H1 (cell line): ENCODE results near the gene C5orf34. TPM values are rescaled to one million over a fixed set of nuclear protein-coding genes. Genes with fewer than 3 reads are reported as not detected.

Experiments
- CTCF ChIA-PET: fragments of 300-600 bp; sonication (Branson Sonifier 250); formaldehyde crosslinking; loops from one replicate; lab custom pipeline; 2021; ENCODE audit not compliant: partially characterized antibody; lab: Charles Lee
- POLR2A ChIA-PET: fragments of 300-600 bp; sonication (Branson Sonifier 250); formaldehyde crosslinking; loops from one replicate; lab custom pipeline; 2021; ENCODE audit warnings: inconsistent platforms; ENCODE audit not compliant: partially characterized antibody; lab: Charles Lee
- DNase-seq, 2 experiments: peaks; one replicate each; pipeline versions ENCODE4 v3.0.0 to v3.0.0-alpha.2; 2010 to 2022; ENCODE audit warnings: low spot score in 2 of 2, low read depth in 1 of 2, mixed read lengths in 1 of 2
- FAIRE-seq: peaks from 2 replicates; lab custom pipeline; 2011; peaks lifted over from hg19 to GRCh38; lab: Jason Lieb, UNC
- H2AFZ ChIP-seq: 2 replicates; pipeline ENCODE4 v1.8.1; 2012; ENCODE audit warnings: low read length, inconsistent platforms
- H2AK5ac ChIP-seq: 2 replicates; pipeline ENCODE4 v1.6.1; 2013; ENCODE audit warnings: low read depth, low read length
- H2BK120ac ChIP-seq: replicated peaks from 2 replicates; pipeline ENCODE3; 2013; ENCODE audit warnings: low read depth, low read length, inconsistent platforms
- H2BK12ac ChIP-seq: 2 replicates; pipeline ENCODE4 v1.6.1; 2013; ENCODE audit warnings: low read depth, low read length
- H2BK15ac ChIP-seq: 2 replicates; pipeline ENCODE4 v1.6.1; 2013; ENCODE audit warnings: low read length
- H2BK20ac ChIP-seq: 2 replicates; pipeline ENCODE4 v1.6.1; 2013; ENCODE audit warnings: low read length
- H2BK5ac ChIP-seq: 2 replicates; pipeline ENCODE4 v1.6.1; 2013; ENCODE audit warnings: low read depth, low read length
- H3K14ac ChIP-seq: 2 replicates; pipeline ENCODE4 v1.6.1; 2013; ENCODE audit warnings: inconsistent platforms; ENCODE audit not compliant: insufficient read length
- H3K18ac ChIP-seq: 2 replicates; pipeline ENCODE4 v1.6.1; 2013; ENCODE audit warnings: low read length; ENCODE audit errors: extremely low read depth
- H3K23ac ChIP-seq: 2 replicates; pipeline ENCODE4 v1.6.1; 2013; ENCODE audit warnings: inconsistent platforms; ENCODE audit not compliant: insufficient read length
- H3K23me2 ChIP-seq: 2 replicates; pipeline ENCODE4 v1.6.1; 2013; ENCODE audit warnings: low read depth, low read length
- H3K27ac ChIP-seq: 2 replicates; pipeline ENCODE4 v1.6.1; 2011; ENCODE audit warnings: low read depth, low read length, inconsistent platforms
- H3K27me3 ChIP-seq, 4 experiments: replicated peaks in 1 of 4; 1 replicate in 1 of 4; 2 replicates in 3 of 4; pipeline versions ENCODE4 v1.6.1 to v1.8.1; 2011 to 2013; ENCODE audit warnings: low read length in 3 of 4, mild to moderate bottlenecking in 3 of 4, inconsistent platforms in 2 of 4, mixed read lengths in 2 of 4, moderate library complexity in 1 of 4; ENCODE audit not compliant: control insufficient read depth in 3 of 4, insufficient read depth in 3 of 4; ENCODE audit errors: extremely low read depth in 1 of 4
- H3K36me3 ChIP-seq, 4 experiments: 2 replicates each; pipeline versions ENCODE4 v1.6.1 to v1.8.1; 2011 to 2013; ENCODE audit warnings: mild to moderate bottlenecking in 4 of 4, low read length in 3 of 4, moderate library complexity in 2 of 4, control low read depth in 1 of 4, inconsistent platforms in 1 of 4; ENCODE audit not compliant: insufficient read depth in 4 of 4, control insufficient read depth in 2 of 4
- H3K4ac ChIP-seq: replicated peaks from 2 replicates; pipeline ENCODE3; 2013; ENCODE audit warnings: low read length, low read depth, mixed read lengths, inconsistent platforms; ENCODE audit not compliant: insufficient read length
- H3K4me1 ChIP-seq, 4 experiments: replicated peaks in 1 of 4; 1 replicate in 1 of 4; 2 replicates in 3 of 4; pipeline versions ENCODE4 v1.6.1 to v1.8.1; 2011 to 2013; ENCODE audit warnings: low read length in 3 of 4, inconsistent platforms in 2 of 4, mixed read lengths in 1 of 4; ENCODE audit not compliant: insufficient read depth in 4 of 4, control insufficient read depth in 3 of 4
- H3K4me2 ChIP-seq, 2 experiments: 2 replicates each; pipeline versions ENCODE4 v1.6.1 to v1.8.1; 2011 to 2013; ENCODE audit warnings: low read depth in 2 of 2, low read length in 2 of 2, control low read depth in 1 of 2, inconsistent platforms in 1 of 2, mild to moderate bottlenecking in 1 of 2; ENCODE audit not compliant: insufficient read depth in 1 of 2
- H3K4me3 ChIP-seq, 4 experiments: fragments of 200-600, 300-600 bp in 1 of 4; sonication (generic), shearing (Covaris generic), sonication (Bioruptor Twin) in 1 of 4; 2 replicates each; pipeline versions ENCODE4 v1.5.1 to v1.8.1; 2011 to 2016; ENCODE audit warnings: low read length in 4 of 4, low read depth in 3 of 4, control low read depth in 2 of 4, inconsistent platforms in 2 of 4, mild to moderate bottlenecking in 2 of 4, mixed read lengths in 1 of 4, moderate library complexity in 1 of 4; ENCODE audit not compliant: insufficient read depth in 2 of 4; ENCODE audit errors: extremely low read depth in 1 of 4
- H3K56ac ChIP-seq: replicated peaks from 2 replicates; pipeline ENCODE3; 2013; ENCODE audit warnings: low read depth, mild to moderate bottlenecking, mixed read lengths, low read length, inconsistent platforms; ENCODE audit not compliant: insufficient read length
- H3K79me1 ChIP-seq: 2 replicates; pipeline ENCODE4 v1.6.1; 2013; ENCODE audit warnings: low read depth, low read length, control low read depth
- H3K79me2 ChIP-seq, 2 experiments: 2 replicates each; pipeline versions ENCODE4 v1.6.1 to v1.8.1; 2012 to 2013; ENCODE audit warnings: low read length in 2 of 2, mild to moderate bottlenecking in 2 of 2, inconsistent platforms in 1 of 2; ENCODE audit not compliant: insufficient read depth in 2 of 2, control insufficient read depth in 1 of 2
- H3K9ac ChIP-seq, 4 experiments: replicated peaks in 1 of 4; 1 replicate in 1 of 4; 2 replicates in 3 of 4; pipeline versions ENCODE4 v1.6.1 to v1.8.1; 2011 to 2013; ENCODE audit warnings: low read depth in 3 of 4, low read length in 3 of 4, control low read depth in 2 of 4, mild to moderate bottlenecking in 2 of 4, moderate library complexity in 2 of 4, inconsistent platforms in 1 of 4; ENCODE audit errors: extremely low read depth in 1 of 4
- H3K9me3 ChIP-seq, 2 experiments: 2 replicates each; pipeline versions ENCODE4 v1.6.1 to v1.8.1; 2012 to 2013; ENCODE audit warnings: mild to moderate bottlenecking in 2 of 2, moderate library complexity in 2 of 2, control low read depth in 1 of 2, inconsistent platforms in 1 of 2, low read depth in 1 of 2, low read length in 1 of 2, mixed read lengths in 1 of 2; ENCODE audit not compliant: insufficient read depth in 2 of 2
- H4K20me1 ChIP-seq, 2 experiments: replicated peaks in 1 of 2; 2 replicates each; pipeline versions ENCODE3 to v1.8.1; 2011 to 2013; ENCODE audit warnings: inconsistent platforms in 2 of 2, low read length in 2 of 2, mild to moderate bottlenecking in 1 of 2; ENCODE audit not compliant: insufficient read depth in 2 of 2, control insufficient read depth in 1 of 2
- H4K5ac ChIP-seq: 2 replicates; pipeline ENCODE4 v1.6.1; 2013; ENCODE audit warnings: low read length, low read depth, mixed read lengths, inconsistent platforms; ENCODE audit not compliant: insufficient read length
- H4K8ac ChIP-seq: 2 replicates; pipeline ENCODE4 v1.8.0; 2013; ENCODE audit warnings: mild to moderate bottlenecking, moderate library complexity, low read length, inconsistent platforms; ENCODE audit not compliant: insufficient read depth; ENCODE audit errors: extremely low read depth
- H4K91ac ChIP-seq: replicated peaks from 2 replicates; pipeline ENCODE3; 2013; ENCODE audit warnings: low read length, mixed read lengths, inconsistent platforms; ENCODE audit not compliant: insufficient read length
- WGBS, 2 experiments: shearing (Covaris generic) in 1 of 2; methylation state at CpG; one replicate each; pipeline versions ENCODE4 v1.1.6 to v1.1.7; 2013 to 2015; ENCODE audit warnings: low lambda C conversion rate in 2 of 2, mixed read lengths in 2 of 2, inconsistent platforms in 1 of 2, low coverage in 1 of 2, missing lambda C conversion rate in 1 of 2; ENCODE audit not compliant: insufficient replicate concordance in 2 of 2, insufficient coverage in 1 of 2, insufficient read length in 1 of 2; ENCODE audit errors: extremely low coverage in 1 of 2, missing lambda C conversion rate in 1 of 2; 5-methylcytosine and 5-hydroxymethylcytosine counted together
- polyA plus RNA-seq, 7 experiments: library from polyadenylated mRNA; depleted of rRNA in 3 of 7; stranded (reverse) in 5 of 7; unstranded in 2 of 7; fragments of >200 nt in 5 of 7; fragments of 200-250 nt in 2 of 7; gene quantifications; 1 replicate in 5 of 7; 2 replicates in 1 of 7; 4 replicates in 1 of 7; pipeline versions ENCODE4 v1.2.1 to v1.2.3, GENCODE V29; 2011 to 2013; ENCODE audit warnings: missing spikeins in 2 of 7, mixed read lengths in 2 of 7
- total RNA-seq: library from RNA; stranded (reverse); fragmentation: NEBNext Ultra II Directional; extraction: Animal tissue kit (Norgen Biotek cat#: 25700); gene quantifications from 2 replicates; pipeline ENCODE4 v1.2.1, GENCODE V29; 2021

Gene C5orf34
- total and polyA plus RNA-seq, 2 of the 8 experiments (the other 6 are each of a cell fraction or from before 2014, with no cell fraction given), result 6.8 to 8.6 TPM

DNA sequence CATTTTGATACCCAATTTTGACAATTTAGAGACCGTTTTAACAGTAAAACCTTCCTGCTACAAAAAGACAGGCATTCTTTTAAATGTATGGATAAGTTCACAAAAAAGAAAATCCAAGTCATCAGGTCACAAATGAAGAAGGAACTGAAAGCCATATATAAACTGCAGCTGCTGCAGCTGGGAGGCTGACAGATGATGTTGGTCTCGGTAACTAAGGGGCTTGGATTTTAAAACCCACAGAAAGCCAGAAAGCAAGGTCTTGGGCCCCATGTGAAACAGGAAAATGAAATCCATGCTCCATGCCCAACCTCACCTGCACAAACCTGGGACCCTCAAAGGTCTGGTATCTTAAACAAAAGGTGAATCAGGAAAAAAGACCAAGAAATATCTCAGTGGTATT lies 15.7 kb upstream of the C5orf34 start:
- H2BK5ac ChIP-seq, result no peak overlapping the region
- H3K23me2 ChIP-seq, result no peaks in the 10 kb centered on the region
- DNase-seq, result no peak
- no peaks in the 10 kb centered on the region for H3K9me3 ChIP-seq
- no peak overlapping the region for H3K18ac ChIP-seq
- FAIRE-seq, result no peak
- no peak overlapping the region for H2BK20ac ChIP-seq
- no peak overlapping the region for H3K14ac ChIP-seq
- H3K79me1 ChIP-seq, result no peaks in the 10 kb centered on the region
- no peak overlapping the region for H3K56ac ChIP-seq
- no peak overlapping the region for H3K4ac ChIP-seq
- H3K36me3 ChIP-seq, result peaks cover 7 to 86% (median 48%) of the 10 kb centered on the region in 4 experiments
- no peaks in the 10 kb centered on the region for H3K4me1 ChIP-seq
- no peaks in the 10 kb centered on the region for H3K79me2 ChIP-seq
- POLR2A ChIA-PET, result no interaction called here
- H2BK12ac ChIP-seq, result no peak overlapping the region
- no peak overlapping the region for H2BK15ac ChIP-seq
- no peak overlapping the region for H3K4me2 ChIP-seq
- H3K27me3 ChIP-seq, result no peaks in the 10 kb centered on the region
- no peak overlapping the region for H2AFZ ChIP-seq
- no peak overlapping the region for H3K27ac ChIP-seq
- no peak overlapping the region for H3K23ac ChIP-seq
- no peak overlapping the region for H3K4me3 ChIP-seq
- H4K8ac ChIP-seq, result no peak overlapping the region
- no peak overlapping the region for H2AK5ac ChIP-seq
- WGBS, 2 experiments, result 91% methylated on average over 2 of the region's 2 CpGs; no CpG with 5 or more reads in 1 of the 2 experiments
- no peaks in the 10 kb centered on the region for H4K20me1 ChIP-seq
- H2BK120ac ChIP-seq, result no peak overlapping the region
- CTCF ChIA-PET, result interaction anchor here (2.1 kb wide), 1 partner anchor 25 kb away, joined by 4 read pairs; no protein-coding TSS in a partner anchor
- H4K5ac ChIP-seq, result no peak overlapping the region
- H4K91ac ChIP-seq, result no peak overlapping the region
- H3K9ac ChIP-seq, result no peak overlapping the region
